GM21619 (cell line): ENCODE data around the gene PLEKHF1.
A peak's percentile ranks its signal among the peaks of the same experiment; 100 is the strongest.
"Not testable (repeated sequence)": the region's sequence is repeated elsewhere in the genome, so short reads cannot be mapped to it uniquely, and the experiment has no call there.

Experiments
- ATAC-seq: cut with Tn5 transposase; IDR thresholded peaks from one replicate; pipeline ENCODE4 v1.9.1; 2021; ENCODE audit not compliant: unreplicated experiment

The PLEKHF1 gene

DNA sequence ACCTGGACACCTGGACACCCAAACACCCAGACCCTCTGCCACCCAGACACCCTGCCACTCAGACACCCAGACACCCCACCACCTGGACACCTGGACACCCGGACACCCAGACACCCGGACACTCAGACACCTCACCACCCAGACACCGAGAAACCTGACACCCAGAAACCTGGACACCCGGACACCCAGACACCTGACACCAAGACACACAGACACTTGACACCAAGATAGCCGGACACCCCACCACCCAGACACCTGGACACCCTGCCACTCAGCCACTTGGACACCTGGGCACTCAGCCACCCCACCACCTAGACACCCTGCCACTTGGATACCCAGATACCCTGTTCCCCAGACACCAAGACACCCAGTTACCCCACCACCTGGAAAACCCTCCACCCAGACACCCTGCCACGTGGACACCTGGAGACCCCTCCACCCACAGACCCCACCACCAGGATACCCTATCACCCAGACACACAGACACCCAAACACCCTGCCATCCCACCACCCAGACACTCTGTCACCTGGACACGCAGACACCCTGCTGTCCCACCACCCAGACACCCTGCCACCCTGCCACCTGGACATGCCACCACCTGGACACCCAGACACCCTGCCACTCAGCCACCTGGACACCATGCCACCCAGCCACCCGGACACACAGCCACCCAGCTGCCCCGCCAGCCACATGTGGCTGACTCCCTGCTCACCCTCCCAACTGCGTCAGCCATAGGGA lies 32.4 kb downstream of the PLEKHF1 start:
- no peak for ATAC-seq

DNA sequence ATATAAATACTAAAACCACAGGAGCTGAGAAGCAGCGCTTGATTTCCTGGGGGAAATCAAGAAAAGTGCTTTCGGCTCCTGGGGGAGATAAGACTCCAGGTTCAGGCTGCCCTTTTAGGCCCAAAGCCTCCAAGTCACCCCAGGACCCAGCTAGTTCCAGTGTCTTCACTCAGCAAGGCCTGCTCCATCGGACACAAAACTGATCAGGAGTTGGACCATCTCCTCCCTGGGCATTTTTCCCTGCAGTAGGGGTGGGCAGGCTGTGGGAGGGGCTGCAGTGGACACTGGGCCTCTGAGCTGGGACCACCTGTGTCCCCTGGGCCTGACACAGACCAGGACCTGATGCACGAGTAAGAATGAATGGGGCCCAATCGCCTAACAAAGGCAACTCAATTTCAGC lies 34.6 kb downstream of the PLEKHF1 start:
- ATAC-seq, result no peak

DNA sequence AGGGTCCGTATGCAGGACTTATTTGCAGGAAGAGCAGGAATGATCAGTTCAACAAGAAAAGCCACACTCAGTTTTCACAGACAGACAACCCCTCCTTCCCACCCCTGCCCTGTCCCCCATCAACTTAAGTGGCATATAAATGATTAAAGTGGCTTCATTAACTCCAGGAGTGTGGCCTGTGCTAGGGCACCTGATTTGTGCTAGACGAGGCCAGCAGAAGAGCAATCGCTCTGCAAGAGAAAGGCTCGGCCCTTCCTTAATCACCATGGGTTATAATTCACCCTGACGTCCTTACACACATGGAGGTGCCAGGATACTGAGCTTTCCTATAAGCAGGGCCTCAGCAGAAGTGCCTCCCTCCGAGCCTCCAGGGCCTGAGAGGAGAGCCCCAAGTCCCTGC lies 35.2 kb downstream of the PLEKHF1 start:
- ATAC-seq, result no peak

DNA sequence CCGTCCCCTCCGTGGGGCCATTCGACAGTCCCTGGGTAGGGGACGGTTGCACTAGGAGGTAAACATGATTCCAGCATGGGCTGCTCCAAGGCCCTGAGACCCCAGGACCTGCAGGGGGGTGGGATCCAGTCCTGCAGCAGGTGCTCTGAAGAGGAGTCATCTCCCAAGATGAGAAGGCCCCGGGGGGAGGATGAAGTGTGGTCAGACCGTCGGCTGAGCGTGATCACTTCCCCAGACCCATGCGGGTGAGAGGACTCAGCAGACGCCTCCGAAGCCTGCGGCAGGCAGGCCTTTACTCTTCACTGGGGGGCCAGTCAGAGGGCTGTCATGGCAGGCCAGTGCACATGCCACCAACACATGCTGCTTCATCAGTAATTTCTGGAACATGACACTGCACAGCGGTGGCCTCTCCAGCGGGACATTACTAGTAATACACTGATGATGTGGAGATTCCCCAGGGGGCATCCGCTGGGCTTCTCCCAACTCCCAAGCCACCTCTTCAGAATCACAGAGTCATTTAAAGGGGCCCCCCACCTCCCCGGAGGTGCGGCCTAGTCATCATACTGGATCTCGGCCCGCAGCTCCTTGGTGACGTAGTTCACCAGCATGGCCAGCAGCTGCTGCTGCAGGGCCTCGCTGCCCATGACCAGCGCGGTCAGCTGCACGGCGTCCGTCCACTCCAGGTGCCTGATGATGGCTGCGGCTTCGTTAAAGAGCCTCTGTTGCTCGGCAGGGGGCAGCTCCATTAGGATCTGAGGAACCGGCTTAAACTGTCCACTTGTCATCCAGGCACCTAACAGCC lies 37.1 kb downstream of the PLEKHF1 start:
- no peak for ATAC-seq

DNA sequence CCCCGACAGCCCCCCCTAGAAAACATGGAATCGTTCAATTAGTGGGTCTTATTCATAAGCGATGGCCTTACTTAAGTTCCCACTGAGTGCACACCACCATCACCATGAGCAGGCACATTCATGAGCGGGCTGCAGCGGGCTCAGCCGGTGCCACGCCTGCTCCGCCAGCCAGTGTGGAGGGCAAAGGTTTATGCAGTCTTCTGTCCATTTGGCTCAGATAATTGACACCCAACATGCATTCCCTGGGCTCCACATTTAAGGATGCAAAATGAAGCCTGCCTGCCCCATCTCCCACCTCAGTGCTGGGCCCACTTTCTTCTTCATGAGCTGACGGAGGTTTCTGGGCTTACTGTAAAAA lies 37.7 kb downstream of the PLEKHF1 start:
- no peak for ATAC-seq

DNA sequence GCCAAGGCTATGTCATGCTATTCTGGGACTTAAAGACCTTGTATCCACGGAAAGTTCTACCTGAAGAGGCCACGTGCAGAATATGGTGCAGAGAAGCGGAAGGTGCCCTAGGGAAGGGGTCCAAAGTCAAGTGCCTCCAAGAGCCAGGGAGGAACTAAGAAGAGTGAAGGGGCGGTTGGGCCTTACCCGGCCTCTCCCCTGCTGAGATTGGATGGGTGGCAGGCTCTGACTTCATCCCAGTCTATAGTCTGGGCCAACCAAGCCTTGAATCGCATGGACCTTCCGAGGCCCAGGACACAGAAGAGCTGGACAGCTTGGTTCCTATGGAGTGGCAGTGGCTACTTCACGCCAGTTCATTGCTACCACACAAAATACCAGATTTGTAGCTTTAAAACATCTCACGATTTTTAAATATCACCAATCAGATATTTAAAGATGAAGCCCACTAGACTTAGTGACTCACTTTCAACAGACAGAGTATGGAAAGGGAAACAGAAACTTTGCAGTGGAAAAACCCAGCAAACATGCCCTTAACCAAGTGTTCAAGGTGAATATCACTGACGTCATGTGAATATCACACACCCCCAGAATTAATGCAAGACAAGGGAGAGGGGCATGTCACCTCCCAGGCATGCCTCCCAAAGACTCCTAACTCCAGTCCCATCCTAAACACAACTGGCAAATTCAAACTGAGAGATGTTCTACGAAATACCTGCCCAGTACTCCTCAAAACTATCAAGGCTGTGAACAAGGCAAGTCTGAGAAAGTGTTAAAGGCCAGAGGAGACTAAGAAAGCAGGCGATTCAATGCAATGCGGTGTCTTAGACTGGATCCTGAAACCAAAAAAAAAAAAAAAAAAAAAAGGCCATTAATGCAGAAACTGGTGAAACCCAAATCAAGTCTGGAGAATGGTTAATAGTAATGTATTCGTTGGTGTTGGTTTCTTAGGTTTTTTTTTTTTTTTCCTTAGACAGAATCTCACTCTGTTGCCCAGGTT lies 39.6 kb downstream of the PLEKHF1 start:
- ATAC-seq, result peak; percentile 60

DNA sequence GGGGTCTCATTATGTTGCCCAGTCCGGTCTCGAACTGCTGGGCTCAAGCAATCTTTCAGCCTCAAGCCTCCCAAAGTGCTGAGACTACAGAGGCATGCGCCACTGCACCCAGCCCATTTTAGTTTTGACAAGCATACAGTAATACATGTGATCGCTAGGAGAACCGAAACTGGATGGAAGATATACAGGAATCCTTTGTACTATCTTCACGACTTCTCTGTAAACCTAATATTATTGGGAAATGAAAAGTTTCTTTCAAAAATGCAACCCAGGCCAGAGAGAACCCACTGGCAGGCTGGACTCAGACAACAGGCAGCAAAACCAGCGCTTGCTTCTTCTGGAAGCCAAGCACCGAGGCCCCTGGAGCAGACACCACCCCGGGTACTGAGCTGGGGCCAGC lies 40.4 kb downstream of the PLEKHF1 start:
- no peak for ATAC-seq

DNA sequence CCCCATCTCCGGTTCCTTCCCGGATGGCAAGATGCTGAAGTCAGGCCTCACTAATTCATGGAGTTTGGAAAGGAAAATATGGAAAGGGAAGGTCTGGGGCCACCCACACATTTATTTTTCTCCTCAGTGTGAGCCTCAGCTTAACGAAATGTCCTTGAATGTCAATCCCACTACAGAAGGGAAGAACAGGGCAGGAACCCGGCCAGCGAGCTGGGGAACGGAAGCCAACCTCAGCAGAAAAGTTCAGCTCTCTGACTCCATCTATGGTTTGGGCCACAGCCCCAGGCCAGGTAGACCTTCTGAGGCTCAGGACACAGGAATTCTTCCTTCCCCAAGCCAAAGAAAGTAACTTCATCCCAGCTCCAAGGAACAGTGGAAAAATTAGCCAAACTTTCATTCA lies 41.4 kb downstream of the PLEKHF1 start:
- no peak for ATAC-seq

DNA sequence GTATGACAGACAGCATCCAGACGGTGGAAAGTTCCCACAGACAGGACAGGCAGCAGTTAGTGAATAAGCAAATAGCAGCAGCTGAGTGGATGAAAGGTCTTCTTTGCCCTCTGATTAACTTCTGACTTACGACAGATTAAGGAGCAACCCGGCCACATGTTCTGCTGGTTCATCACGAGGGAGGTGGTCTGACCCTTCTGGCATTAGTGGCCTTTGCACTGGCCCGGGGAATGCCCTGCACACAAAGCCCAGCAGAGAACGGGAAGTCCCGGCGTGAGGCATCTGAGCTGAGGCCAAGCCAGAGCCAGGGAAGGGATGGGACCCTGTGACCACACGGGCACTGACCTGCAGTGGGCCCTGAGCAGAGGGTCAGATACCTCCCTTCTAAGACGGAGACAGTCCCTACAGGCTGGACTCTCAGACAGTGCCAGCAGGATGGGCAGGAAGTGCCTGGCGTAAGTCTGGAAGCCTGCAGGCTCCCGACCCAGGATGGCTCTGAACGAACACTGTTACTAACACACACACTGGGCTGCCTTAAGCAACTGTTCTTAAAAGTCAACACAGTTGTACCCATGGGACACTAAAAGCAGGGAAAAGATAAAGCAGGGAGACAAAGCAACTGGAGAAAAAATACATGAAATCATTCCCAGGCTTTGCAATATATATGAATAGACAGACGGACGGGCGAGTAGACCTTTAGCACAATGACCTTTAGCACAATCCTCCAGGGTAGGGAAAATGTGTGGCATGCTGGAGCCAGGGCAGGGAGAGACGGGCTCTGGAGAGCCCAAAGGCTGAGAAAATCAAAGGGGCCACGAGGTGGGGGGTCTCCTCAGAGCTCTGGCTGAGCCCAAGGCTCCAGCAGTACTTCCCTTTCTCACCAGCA lies 43.5 kb downstream of the PLEKHF1 start:
- no peak for ATAC-seq

DNA sequence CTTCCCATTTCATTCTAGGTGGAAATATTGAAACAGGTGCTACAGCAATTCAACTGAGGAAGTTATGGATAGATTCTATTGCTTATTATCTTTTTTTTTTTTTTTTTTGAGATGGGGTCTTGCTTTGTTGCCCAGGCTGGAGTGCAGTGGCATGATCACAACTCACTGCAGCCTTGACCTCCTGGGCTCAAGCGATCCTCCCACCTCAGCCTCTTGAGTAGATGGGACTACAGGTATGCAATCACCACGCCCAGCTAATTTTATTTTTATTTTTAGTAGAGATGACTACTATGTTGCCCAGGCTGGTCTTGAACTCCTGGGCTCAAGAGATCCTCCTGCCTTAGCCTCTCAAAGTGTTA lies 44.2 kb downstream of the PLEKHF1 start:
- ATAC-seq, result not testable (repeated sequence)

DNA sequence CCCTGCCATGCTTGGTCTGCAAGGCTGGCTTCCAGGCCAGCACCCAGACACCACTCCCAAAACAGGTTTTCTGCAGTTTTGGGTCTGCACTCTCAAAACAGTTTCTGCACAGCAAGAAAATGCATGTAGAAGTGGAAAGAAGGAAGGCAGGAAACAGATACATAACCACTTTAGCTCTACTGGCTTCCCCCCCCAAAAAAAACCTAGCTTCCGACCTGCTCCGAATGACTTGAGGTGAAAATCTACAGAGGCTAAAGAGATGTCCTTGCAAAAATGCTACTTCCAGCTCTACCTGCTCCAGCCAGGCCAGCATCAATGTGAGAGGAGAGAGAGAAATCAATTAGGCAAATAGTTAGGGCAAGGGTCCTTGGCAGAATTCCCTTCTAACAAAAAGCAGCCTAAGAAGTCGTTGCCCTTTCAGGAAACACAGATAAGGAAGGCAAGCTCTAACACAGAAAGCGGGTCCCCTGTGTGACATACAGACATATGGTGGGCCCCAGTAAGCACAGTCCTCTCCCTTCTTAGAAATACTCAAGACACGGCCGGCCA lies 46.4 kb downstream of the PLEKHF1 start:
- no peak for ATAC-seq

DNA sequence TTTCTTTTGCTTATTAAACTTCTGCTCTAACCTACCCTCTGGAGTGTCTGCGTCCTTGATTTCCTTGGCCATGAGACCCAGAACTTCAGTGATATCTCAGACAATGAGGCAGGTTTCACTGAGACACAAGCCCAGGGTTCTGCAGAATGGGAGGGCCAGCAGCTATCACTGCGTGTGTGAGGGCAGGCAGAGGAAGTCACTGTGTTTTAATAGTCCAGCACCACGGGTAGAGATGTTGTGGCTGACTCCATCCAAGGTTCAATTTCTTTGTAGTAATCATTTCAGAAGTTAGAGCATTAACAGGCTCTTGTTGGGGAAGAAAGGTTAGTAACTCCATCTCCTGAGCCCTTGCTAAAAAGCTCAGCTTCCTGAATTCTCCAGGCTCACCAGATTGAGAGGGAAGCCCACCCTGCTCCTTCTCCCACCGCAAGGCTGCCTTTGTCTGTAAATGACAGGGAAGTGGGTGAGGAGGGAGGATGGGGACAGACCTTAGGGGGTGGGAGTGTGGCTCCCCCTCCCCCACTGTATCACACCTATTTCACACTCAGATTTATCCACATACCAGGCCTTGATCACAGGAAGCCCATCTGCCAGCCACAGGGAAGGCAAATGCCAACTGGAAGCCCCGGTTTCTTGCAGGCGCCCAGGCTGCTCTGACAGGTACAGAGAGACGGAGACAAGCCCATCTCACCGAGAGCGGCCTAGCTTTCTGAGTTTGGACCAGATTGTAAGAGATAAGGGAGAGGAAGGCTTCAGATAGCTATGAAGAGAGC lies 47.7 kb downstream of the PLEKHF1 start:
- ATAC-seq, result no peak

DNA sequence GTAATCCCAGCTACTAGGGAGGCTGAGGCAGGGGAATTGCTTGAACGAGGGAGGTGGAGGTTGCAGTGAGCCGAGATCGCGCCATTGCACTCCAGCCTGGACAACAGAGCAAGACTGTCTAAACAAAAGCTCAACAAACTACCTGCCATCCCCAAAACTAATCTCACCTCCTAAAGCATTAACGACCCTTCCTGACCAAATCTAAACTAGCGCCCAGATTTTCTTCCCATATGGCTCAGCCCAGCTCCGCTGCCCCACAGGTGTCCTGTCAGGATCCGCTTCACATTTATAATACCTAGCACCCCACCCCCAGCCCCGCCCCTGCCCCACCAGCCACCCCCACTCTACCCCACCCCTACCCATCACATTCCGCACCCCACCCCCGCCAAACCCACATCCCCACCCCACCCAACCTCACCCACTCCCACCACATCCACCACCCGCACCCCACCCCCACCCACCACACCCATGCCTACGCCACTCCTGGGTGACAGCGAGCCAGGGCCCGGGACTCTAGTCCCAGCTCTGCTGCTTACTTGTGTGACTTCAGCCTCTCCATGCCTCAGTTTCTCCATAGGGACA lies 49.2 kb downstream of the PLEKHF1 start:
- peak; percentile 7 for ATAC-seq

DNA sequence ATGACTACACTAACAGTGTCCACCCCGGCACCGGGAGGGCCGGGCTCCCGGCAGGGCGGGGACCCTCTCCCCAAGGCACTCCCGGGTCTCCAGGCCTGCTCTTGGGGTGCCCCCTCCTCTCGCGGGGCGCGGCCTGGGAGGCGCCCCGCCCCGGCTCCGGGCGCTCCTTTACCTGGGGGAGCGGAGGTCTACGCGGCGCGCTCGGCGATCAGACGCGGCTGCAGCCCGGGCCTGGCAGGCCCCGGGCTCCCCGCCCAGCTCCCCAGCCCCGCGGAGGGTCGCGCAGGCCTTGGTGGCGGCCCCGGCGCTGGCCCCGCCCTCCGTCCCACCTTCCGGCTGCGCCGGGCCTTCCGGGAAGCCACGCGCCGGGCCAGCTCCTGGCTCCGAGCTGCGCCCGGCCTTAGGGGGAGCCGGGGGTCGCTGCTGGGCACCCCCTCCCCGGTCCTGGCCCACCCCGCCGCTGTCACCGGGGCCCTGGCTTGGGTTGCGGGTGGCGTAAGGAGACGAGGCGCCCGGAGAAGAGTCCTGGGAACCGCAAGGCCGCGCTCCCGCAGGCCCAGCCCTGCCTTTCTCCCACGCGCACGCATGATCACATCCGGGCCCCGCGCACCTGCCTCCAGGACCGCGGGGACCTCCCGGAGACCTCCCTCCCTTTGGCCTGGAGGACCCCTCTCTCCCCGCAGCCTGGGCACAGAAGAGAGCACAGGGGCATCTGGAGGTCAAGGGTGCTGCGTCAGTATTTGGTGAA lies 49.9 kb downstream of the PLEKHF1 start, which contains the start of gene C19orf12:
TSS of gene C19orf12 (minus strand) at position 309 of the 748 bp plus-strand sequence. CDS start 6,848 bp downstream, outside the sequence.
- peak; percentile 72 for ATAC-seq

DNA sequence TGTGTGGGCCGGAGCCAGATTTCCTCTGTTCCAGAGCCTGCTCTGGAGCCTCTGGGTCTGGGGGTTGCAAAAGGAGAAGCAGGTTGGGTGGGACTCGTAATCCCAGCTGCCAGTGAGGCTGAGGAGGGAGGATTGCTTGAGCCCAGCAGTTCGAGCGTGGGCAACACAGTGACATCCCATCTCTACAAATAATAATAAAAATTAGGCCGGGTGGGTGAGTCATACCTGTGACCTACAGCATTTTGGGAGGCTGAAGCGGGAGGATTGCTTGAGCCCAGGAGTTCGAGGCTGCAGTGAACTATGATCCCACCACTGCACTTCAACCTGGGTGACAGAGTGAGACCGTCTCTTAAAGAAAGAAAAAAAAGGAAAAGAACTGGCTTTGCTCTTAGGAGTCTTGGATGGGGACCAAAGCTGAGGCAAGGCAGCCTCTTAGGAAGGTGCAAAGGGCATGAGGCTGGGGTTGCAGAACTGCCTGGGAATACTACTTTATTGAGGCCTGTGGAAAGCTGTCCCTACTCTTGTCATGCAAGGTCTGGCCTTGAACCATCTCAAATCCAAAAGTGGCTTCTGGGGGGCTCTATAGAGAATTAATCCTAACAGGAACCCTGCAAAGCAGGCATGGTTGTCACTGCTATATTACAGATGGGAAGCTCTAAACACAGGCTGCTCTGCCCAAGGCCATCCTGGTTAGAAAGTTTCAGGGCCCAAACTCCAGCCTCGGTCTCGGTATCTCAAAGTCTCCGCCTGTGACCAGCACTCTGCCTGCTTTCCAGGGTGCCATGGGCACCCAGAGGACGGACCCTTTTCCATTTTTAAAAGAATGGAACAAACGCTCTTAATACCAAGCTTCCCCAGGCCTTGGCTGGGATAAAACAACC lies 50.7 kb downstream of the PLEKHF1 start:
- ATAC-seq, result peak; percentile 13

DNA sequence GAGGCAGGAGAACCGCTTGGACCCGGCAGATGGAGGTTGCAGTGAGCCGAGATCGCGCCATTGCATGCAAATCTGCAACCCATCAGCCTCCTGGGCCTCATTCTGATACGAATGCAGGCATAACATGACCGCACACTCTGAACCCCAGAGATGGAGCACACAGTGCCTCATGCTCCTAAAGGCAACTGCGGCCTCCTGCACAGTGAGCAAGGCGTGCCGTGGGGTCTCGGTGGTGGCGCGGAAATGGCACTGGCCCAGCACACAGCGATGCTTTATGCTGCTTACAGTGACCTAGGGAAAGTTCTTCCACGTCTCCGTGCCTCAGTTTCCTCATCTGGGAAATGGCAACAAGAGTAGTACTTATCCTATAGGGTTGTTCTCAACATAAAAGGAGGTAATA lies 51.8 kb downstream of the PLEKHF1 start:
- ATAC-seq, result no peak

DNA sequence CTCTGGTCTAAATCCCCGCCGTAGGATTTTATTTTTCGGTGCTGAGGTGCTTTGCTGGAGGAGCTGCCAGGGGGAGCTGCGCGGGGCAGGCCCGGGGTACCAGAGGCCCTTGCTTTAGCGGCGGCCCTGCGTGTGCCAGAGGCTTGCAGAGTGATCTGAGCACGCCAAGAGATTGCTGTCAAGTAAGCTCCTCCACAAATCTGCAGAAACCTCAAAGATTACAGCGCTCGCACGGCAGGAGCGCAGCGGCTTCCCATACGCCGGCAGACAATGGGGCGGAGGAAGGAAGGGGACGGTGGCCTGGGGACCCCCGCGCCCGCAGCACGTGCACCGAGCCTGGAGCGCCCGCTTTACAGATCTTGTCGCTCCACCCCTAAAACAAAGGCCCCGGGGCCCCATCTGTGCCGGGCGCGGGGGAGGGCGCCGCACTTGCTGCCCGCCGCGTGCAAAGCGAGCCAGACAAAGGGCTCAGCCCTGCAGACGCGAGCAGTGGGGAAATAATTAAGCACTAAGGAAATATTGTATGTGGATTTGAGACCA lies 58.9 kb downstream of the PLEKHF1 start:
- ATAC-seq, result no peak
